Measurements from ENCODE around the gene PACS2.
"Not testable (repeated sequence)": the region's sequence is repeated elsewhere in the genome, so short reads cannot be mapped to it uniquely, and the experiment has no call there.

Gene PACS2

DNA sequence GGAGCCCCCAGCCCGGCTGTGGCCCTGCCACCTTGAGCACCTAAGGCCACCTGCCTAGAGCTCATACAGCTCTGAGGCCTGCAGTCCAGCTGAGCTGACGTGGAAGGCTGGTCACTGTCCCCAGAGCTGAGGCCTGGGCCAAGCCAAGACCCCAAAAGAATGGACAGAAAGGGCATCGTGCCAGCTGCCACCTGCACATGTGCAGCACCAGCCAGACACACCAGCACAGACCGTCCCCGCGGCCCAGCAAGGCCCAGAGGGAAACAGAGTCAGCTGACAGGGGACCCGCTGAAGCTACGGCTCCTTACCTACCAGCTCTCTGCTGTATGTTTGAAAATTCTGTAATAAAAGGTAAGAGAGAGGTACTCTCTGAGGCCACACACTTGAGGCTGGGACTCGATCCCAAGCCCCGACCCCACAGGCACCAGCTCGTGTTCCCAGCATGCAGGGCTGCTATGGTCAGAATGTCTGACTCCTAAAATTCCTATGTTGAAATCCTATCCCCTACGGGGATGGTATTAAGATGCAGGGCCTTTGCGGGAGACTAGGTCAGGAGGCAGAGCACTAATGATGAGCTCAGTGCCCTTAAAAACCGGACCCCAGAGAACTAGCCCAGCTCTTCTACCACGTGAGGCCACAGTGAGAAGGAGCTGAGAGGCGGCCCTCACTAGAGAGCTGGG lies 39.1 kb upstream of the PACS2 start:
- TF ChIP-seq POLR2AphosphoS5 (IDR thresholded peaks at IDR 0.05; ENCODE audit: low read depth) (no peak), REST (IDR thresholded peaks at IDR 0.05; ENCODE audit: insufficient replicate concordance, low read depth) (no peak), GABPA (IDR thresholded peaks at IDR 0.05; ENCODE audit: low read depth) (no peak), SPI1 (IDR thresholded peaks at IDR 0.05; ENCODE audit: borderline replicate concordance, low read depth) (no peak)
- TF ChIP-seq, protein P1, sequence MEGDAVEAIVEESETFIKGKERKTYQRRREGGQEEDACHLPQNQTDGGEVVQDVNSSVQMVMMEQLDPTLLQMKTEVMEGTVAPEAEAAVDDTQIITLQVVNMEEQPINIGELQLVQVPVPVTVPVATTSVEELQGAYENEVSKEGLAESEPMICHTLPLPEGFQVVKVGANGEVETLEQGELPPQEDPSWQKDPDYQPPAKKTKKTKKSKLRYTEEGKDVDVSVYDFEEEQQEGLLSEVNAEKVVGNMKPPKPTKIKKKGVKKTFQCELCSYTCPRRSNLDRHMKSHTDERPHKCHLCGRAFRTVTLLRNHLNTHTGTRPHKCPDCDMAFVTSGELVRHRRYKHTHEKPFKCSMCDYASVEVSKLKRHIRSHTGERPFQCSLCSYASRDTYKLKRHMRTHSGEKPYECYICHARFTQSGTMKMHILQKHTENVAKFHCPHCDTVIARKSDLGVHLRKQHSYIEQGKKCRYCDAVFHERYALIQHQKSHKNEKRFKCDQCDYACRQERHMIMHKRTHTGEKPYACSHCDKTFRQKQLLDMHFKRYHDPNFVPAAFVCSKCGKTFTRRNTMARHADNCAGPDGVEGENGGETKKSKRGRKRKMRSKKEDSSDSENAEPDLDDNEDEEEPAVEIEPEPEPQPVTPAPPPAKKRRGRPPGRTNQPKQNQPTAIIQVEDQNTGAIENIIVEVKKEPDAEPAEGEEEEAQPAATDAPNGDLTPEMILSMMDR (IDR thresholded peaks at IDR 0.05; ENCODE audit: insufficient read depth, low read length) = no peak
- DNase-seq (ENCODE audit: low read depth in 1 of 2, low spot score in 1 of 2) = no peak
- Histone ChIP-seq H3K4me3 (replicated peaks; ENCODE audit: insufficient read depth, low read length) (no peak overlapping the region), H3K27me3 (ENCODE audit: insufficient read depth, poor library complexity, severe bottlenecking) (no peaks in the 10 kb centered on the region), H3K27ac (replicated peaks) (no peak overlapping the region)

GRCh38 chr14:105277448-105277847 lies 37.1 kb upstream of the PACS2 start:
- not testable (repeated sequence) for H3K4me3 ChIP-seq (replicated peaks; ENCODE audit: insufficient read depth, low read length); H3K27me3 ChIP-seq (ENCODE audit: insufficient read depth, poor library complexity, severe bottlenecking); DNase-seq (ENCODE audit: low read depth in 1 of 2, low spot score in 1 of 2); H3K27ac ChIP-seq (replicated peaks)

- Histone ChIP-seq H3K27ac (replicated peaks) (no peak overlapping the region), H3K4me3 (replicated peaks; ENCODE audit: insufficient read depth, low read length) (no peak overlapping the region), H3K27me3 (ENCODE audit: insufficient read depth, poor library complexity, severe bottlenecking) (no peaks in the 10 kb centered on the region)
- DNase-seq (ENCODE audit: low read depth in 1 of 2, low spot score in 1 of 2) = no peak
- TF ChIP-seq GABPA (IDR thresholded peaks at IDR 0.05; ENCODE audit: low read depth) = no peak
- no peak for TF ChIP-seq POLR2AphosphoS5 (IDR thresholded peaks at IDR 0.05; ENCODE audit: low read depth)
- no peak for TF ChIP-seq SPI1 (IDR thresholded peaks at IDR 0.05; ENCODE audit: borderline replicate concordance, low read depth)
- TF ChIP-seq, protein P1 (IDR thresholded peaks at IDR 0.05; ENCODE audit: insufficient read depth, low read length) = no peak
- no peak for TF ChIP-seq REST (IDR thresholded peaks at IDR 0.05; ENCODE audit: insufficient replicate concordance, low read depth)
Observed at GRCh38 chr14:105279642-105280361, 34.7 kb upstream of the PACS2 start.

DNA sequence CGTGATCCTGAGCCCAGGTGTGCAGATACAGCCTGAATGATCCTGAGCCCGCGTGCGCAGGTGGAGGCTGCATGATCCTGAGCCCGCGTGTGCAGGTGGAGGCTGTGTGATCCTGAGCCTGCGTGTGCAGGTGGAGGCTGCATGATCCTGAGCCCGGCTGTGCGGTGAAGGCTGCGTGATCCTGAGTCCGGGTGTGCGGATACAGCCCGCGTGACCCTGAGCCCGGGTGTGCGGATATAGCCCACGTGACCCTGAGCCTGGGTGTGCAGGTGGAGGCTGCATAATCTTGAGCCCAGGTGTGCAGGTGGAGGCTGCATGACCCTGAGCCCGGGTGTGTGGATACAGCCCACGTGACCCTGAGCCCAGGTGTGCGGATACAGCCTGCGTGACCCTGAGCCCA lies 34.0 kb upstream of the PACS2 start:
- Histone ChIP-seq H3K27ac (replicated peaks) (no peak overlapping the region), H3K27me3 (ENCODE audit: insufficient read depth, poor library complexity, severe bottlenecking) (no peaks in the 10 kb centered on the region), H3K4me3 (replicated peaks; ENCODE audit: insufficient read depth, low read length) (no peak overlapping the region)
- TF ChIP-seq REST (IDR thresholded peaks at IDR 0.05; ENCODE audit: insufficient replicate concordance, low read depth) (no peak), SPI1 (IDR thresholded peaks at IDR 0.05; ENCODE audit: borderline replicate concordance, low read depth) (no peak), GABPA (IDR thresholded peaks at IDR 0.05; ENCODE audit: low read depth) (no peak), POLR2AphosphoS5 (IDR thresholded peaks at IDR 0.05; ENCODE audit: low read depth) (no peak)
- TF ChIP-seq, protein P1 (IDR thresholded peaks at IDR 0.05; ENCODE audit: insufficient read depth, low read length) = no peak
- no peak for DNase-seq (ENCODE audit: low read depth in 1 of 2, low spot score in 1 of 2)

Data from HL-60 (cell line).